PC-3 (cell line): ENCODE results near the gene POLR1D.

Source experiments
- CTCF ChIP-seq: fragments of 300-600 bp; sonication (generic); conservative IDR thresholded peaks from 2 replicates; pipeline ENCODE4 v1.5.1; 2017; ENCODE audit warnings: antibody characterized with exemption, low read depth, mild to moderate bottlenecking, low read length
- EZH2 ChIP-seq: fragments of 300-600 bp; sonication (generic); IDR thresholded peaks from one replicate; pipeline ENCODE4 v1.6.1; 2017; ENCODE audit warnings: antibody characterized with exemption, mild to moderate bottlenecking, low read length; ENCODE audit not compliant: unreplicated experiment

GRCh38 chr13:27599845-27600553 is 21.7 kb upstream of the POLR1D start:
- TF ChIP-seq CTCF: no peak
- TF ChIP-seq EZH2: no peak
